Measurements from ENCODE around the gene MYO1G.

The MYO1G gene

GRCh38 chr7:44966731-44967538, 11.9 kb downstream of the MYO1G start:
- no peak for DNase-seq (ENCODE audit: low read depth)

GRCh38 chr7:44965937-44966730, 12.7 kb downstream of the MYO1G start:
- DNase-seq (ENCODE audit: low read depth), result no peak

- no peak for DNase-seq (ENCODE audit: low read depth)
Observed at GRCh38 chr7:44965441-44965903, 13.3 kb downstream of the MYO1G start.

- no peak for DNase-seq (ENCODE audit: low read depth)
Observed at GRCh38 chr7:44964831-44965440, 13.9 kb downstream of the MYO1G start.

- no peak for DNase-seq (ENCODE audit: low read depth)
Observed at GRCh38 chr7:44964384-44964830, 14.4 kb downstream of the MYO1G start.

- DNase-seq (ENCODE audit: low read depth), result no peak
Observed at GRCh38 chr7:44963364-44964290, 15.2 kb downstream of the MYO1G start.

GRCh38 chr7:44962483-44963251, 16.1 kb downstream of the MYO1G start:
- DNase-seq (ENCODE audit: low read depth), result no peak

GRCh38 chr7:44961844-44962482, 16.9 kb downstream of the MYO1G start:
- no peak for DNase-seq (ENCODE audit: low read depth)

- DNase-seq (ENCODE audit: low read depth), result no peak
Observed at GRCh38 chr7:44960011-44960580, 18.7 kb downstream of the MYO1G start.

GRCh38 chr7:44959433-44959951, 19.3 kb downstream of the MYO1G start:
- no peak for DNase-seq (ENCODE audit: low read depth)

GRCh38 chr7:44958645-44959344, 20.0 kb downstream of the MYO1G start:
- DNase-seq (ENCODE audit: low read depth), result no peak

- no peak for DNase-seq (ENCODE audit: low read depth)
Observed at GRCh38 chr7:44956157-44956766, 22.6 kb downstream of the MYO1G start.

- DNase-seq (ENCODE audit: low read depth), result no peak
Observed at GRCh38 chr7:44955733-44956132, 23.1 kb downstream of the MYO1G start.

GRCh38 chr7:44953156-44953555, 25.7 kb downstream of the MYO1G start:
- DNase-seq (ENCODE audit: low read depth), result no peak

- no peak for DNase-seq (ENCODE audit: low read depth)
Observed at GRCh38 chr7:44949303-44949702, 29.5 kb downstream of the MYO1G start.

- no peak for DNase-seq (ENCODE audit: low read depth)
Observed at GRCh38 chr7:44945479-44945878, 33.3 kb downstream of the MYO1G start.

- DNase-seq (ENCODE audit: low read depth), result no peak
Observed at GRCh38 chr7:44944821-44945220, 34.0 kb downstream of the MYO1G start.

GRCh38 chr7:44943631-44944030, 35.2 kb downstream of the MYO1G start:
- DNase-seq (ENCODE audit: low read depth), result no peak

GRCh38 chr7:44937426-44937825, 41.4 kb downstream of the MYO1G start:
- DNase-seq (ENCODE audit: low read depth), result no peak

Data from HS-5 (cell line).